Spleen (tissue), 7 donors: ENCODE results near the gene GARIN3.

Experiments
- CTCF ChIP-seq, 11 experiments: fragments of 200-600 bp in 7 of 11; fragments of 450-650 bp in 4 of 11; sonication (generic) in 4 of 11; IDR thresholded peaks in 8 of 11; conservative IDR thresholded peaks in 3 of 11; 1 replicate in 7 of 11; 2 replicates in 4 of 11; pipeline versions ENCODE4 v1.4.0 to v1.8.0; 2016 to 2021; ENCODE audit warnings: antibody characterized with exemption in 11 of 11, inconsistent platforms in 4 of 11, mild to moderate bottlenecking in 1 of 11
- POLR2AphosphoS5 ChIP-seq, 3 donors: sonication (generic); formaldehyde crosslinking; IDR thresholded peaks; one replicate each; pipeline ENCODE4 v1.5.1; 2017; ENCODE audit warnings: antibody characterized with exemption in 3 of 3
- donor health status: DM: no; HTN: no; CAD: no; lungs with moderate emphysema.
- donor health status: DM: no; HTN: no; CAD: no.
- donor health status: DM: no; HTN: no; CAD: no.

- TF ChIP-seq POLR2AphosphoS5 (IDR thresholded peaks at IDR 0.05) (no peak), CTCF (IDR thresholded peaks at IDR 0.05 in 8 of 11, conservative IDR thresholded peaks at IDR 0.05 in 3 of 11) (no peak)
Observed at GRCh38 chr5:157157293-157157891, 8.7 kb downstream of the GARIN3 start.
